Osteocyte (in vitro differentiated cells): ENCODE measurements around the gene TBCK. TPM values are rescaled to one million over a fixed set of nuclear protein-coding genes. Genes with fewer than 3 reads are reported as not detected.

ENCODE experiments used
- DNase-seq: peaks from one replicate; pipeline ENCODE4 v3.0.0; 2021; ENCODE audit warnings: mixed read lengths; ENCODE audit not compliant: unreplicated experiment; ENCODE audit errors: extremely low spot score
- H3K27ac Mint-ChIP-seq: one replicate; pipeline ENCODE4 v1.8.0; 2021; ENCODE audit warnings: mild to moderate bottlenecking, mixed read lengths; ENCODE audit not compliant: unreplicated experiment
- H3K27me3 Mint-ChIP-seq: one replicate; pipeline ENCODE4 v1.8.0; 2021; ENCODE audit warnings: mixed read lengths; ENCODE audit not compliant: unreplicated experiment
- H3K36me3 Mint-ChIP-seq: one replicate; pipeline ENCODE4 v1.8.0; 2021; ENCODE audit warnings: mixed read lengths; ENCODE audit not compliant: unreplicated experiment
- H3K4me1 Mint-ChIP-seq: one replicate; pipeline ENCODE4 v1.8.0; 2021; ENCODE audit warnings: mixed read lengths; ENCODE audit not compliant: unreplicated experiment
- H3K4me3 Mint-ChIP-seq: one replicate; pipeline ENCODE4 v1.8.0; 2021; ENCODE audit warnings: mild to moderate bottlenecking, moderate library complexity, mixed read lengths; ENCODE audit not compliant: unreplicated experiment
- H3K9me3 Mint-ChIP-seq: one replicate; pipeline ENCODE4 v1.8.0; 2021; ENCODE audit warnings: mixed read lengths; ENCODE audit not compliant: unreplicated experiment
- total RNA-seq: library from RNA; stranded (reverse); gene quantifications from 2 replicates; pipeline ENCODE4 v1.2.1, GENCODE V29; 2021
- TF ChIP-seq, protein P1 (sequence below): fragments of 200-600 bp; sonication (generic); IDR thresholded peaks from 2 replicates; pipeline ENCODE4 v1.5.0; 2021; ENCODE audit warnings: antibody characterized with exemption, mild to moderate bottlenecking, moderate library complexity

The TBCK gene
- total RNA-seq, 1 donor from 2014 or later = 49.9 TPM

DNA sequence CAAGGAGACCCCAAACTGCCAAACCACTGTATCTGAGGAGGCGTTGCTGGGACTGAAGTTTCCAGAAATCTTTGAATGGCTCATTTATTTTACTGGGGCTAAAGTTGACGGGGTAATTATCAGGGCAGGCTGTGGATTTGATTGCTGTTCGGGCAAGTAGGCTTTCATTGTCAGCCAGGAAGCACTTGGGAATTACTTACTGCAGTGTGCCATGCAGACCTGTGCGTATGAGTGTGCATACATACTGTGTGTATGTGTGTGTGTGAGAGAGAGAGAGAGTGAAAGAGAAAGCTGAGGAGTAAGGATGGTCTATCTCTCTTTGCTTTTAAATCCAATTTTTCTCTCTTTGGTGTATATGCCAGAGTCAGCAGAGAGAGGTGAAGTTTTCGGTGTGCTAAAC, 298.0 kb downstream of the TBCK start:
- Mint-ChIP-seq H3K27me3 (no peaks in the 10 kb centered on the region), H3K9me3 (peaks cover 22% of the 10 kb centered on the region), H3K27ac (no peak overlapping the region), H3K4me1 (no peaks in the 10 kb centered on the region), H3K4me3 (no peak overlapping the region), H3K36me3 (peaks cover 2% of the 10 kb centered on the region)
- DNase-seq = no peak
- TF ChIP-seq, protein P1, sequence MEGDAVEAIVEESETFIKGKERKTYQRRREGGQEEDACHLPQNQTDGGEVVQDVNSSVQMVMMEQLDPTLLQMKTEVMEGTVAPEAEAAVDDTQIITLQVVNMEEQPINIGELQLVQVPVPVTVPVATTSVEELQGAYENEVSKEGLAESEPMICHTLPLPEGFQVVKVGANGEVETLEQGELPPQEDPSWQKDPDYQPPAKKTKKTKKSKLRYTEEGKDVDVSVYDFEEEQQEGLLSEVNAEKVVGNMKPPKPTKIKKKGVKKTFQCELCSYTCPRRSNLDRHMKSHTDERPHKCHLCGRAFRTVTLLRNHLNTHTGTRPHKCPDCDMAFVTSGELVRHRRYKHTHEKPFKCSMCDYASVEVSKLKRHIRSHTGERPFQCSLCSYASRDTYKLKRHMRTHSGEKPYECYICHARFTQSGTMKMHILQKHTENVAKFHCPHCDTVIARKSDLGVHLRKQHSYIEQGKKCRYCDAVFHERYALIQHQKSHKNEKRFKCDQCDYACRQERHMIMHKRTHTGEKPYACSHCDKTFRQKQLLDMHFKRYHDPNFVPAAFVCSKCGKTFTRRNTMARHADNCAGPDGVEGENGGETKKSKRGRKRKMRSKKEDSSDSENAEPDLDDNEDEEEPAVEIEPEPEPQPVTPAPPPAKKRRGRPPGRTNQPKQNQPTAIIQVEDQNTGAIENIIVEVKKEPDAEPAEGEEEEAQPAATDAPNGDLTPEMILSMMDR = no peak

DNA sequence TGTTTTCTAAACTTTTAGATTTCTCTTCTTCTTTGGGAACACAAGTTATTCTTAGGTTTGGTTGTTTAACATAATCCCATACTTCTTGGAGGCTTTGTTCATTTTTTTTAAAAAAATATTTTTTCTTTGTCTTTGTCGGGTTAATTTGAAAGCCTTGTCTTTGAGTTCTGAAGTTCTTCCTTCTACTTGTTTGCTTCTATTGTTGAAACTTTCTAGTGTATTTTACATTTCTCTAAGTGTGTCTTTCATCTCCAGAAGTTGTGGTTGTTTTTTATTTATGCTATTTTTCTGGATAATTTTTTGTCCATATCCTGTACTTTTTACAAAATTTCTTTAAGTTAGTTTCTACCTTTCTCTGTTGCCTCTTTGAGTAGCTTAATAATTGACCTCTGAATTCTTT, 304.6 kb downstream of the TBCK start:
- no peak overlapping the region for H3K27ac Mint-ChIP-seq
- H3K27me3 Mint-ChIP-seq = peaks cover 8% of the 10 kb centered on the region
- H3K4me3 Mint-ChIP-seq = no peak overlapping the region
- peaks cover 6% of the 10 kb centered on the region for H3K36me3 Mint-ChIP-seq
- H3K9me3 Mint-ChIP-seq = peaks cover 54% of the 10 kb centered on the region
- TF ChIP-seq, protein P1 = no peak
- DNase-seq = no peak
- no peaks in the 10 kb centered on the region for H3K4me1 Mint-ChIP-seq

DNA sequence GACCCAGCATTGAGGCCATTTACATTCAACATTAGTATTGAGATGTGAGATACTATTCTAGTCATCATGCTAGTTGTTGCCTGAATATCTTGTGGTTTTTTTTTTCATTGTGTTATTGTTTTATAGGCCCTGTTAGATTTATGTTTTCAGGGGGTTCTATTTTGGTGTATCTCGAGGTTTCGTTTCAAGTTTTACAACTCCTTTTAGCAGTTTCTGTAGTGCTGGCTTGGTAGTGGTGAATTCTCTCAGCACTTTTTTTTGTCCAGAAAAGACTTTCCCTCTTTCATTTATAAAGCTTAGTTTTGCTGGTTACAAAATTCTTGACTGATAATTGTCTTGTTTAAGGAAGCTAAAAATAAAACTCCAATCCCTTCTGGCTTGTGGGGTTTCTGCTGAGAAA, 305.2 kb downstream of the TBCK start:
- Mint-ChIP-seq H3K27ac (no peak overlapping the region), H3K9me3 (peaks cover 54% of the 10 kb centered on the region)
- TF ChIP-seq, protein P1 = no peak

DNA sequence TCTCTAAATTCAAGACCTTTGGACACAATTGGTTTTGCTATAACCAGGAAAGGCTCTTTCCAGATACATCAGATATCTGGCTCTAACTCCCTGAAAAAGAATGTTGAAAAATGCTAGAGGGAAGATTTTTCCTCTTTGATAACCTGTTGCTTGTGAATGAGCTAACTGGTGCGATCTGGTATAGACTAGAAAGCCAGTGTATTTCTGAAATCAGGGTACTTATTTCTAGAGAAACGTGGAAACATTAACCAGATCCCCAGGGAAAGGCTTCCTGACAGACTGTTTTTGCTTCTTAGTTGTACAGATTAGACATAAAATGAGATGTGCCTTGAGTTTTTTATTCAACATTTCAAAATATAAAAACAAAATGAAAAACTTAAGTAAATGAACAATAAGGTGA, 313.0 kb downstream of the TBCK start:
- Mint-ChIP-seq H3K4me1 (no peaks in the 10 kb centered on the region), H3K4me3 (no peak overlapping the region), H3K9me3 (peaks cover 2% of the 10 kb centered on the region), H3K27ac (no peak overlapping the region), H3K27me3 (peaks cover 36% of the 10 kb centered on the region), H3K36me3 (no peaks in the 10 kb centered on the region)
- no peak for DNase-seq
- TF ChIP-seq, protein P1 = no peak

More for the DNA sequence above, 305.2 kb downstream of the TBCK start:
- peaks cover 8% of the 10 kb centered on the region for H3K27me3 Mint-ChIP-seq
- H3K36me3 Mint-ChIP-seq = peaks cover 6% of the 10 kb centered on the region
- no peak overlapping the region for H3K4me3 Mint-ChIP-seq
- no peak for DNase-seq
- H3K4me1 Mint-ChIP-seq = no peaks in the 10 kb centered on the region

DNA sequence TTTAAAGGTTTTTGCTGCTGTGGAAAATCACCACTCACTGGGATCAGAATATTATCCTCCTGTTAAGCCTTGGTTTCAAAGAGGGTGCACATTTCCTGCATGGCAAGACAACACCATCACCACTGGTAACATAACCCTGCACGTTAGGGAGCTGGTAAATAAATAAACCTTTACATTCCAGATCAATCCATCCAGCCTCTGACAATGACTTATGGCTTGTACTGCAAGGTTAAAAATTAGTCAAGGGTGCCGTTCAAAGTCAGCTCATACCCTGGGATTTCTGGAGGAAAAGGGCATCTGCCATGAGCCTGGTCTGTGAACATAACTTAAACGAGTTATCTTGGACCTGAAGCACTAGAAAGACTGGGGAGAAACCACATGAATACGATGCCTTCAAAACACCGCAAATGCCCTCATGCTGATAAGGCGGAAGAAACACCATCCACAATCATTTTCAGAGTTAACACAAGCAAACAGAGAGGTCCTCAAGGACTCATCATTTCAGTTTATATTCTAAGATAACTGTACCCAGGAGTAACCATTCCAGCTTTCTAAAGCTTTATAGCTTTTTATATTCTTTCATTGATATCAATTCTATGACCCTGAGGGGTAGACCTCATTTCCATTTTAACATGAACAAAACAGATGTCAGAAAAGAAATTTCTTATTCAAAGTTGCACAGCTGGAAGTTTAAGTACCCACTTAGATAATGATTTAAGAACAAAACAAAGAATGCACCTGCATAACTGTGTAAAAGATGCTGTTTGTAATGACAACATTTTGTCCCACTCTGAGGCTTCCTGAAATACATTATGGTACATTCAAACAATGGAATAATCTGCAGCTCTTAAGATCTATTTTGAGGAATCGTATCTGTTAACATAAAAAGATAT, 317.6 kb downstream of the TBCK start:
- H3K36me3 Mint-ChIP-seq = no peaks in the 10 kb centered on the region
- no peak overlapping the region for H3K4me3 Mint-ChIP-seq
- TF ChIP-seq, protein P1 = no peak
- H3K9me3 Mint-ChIP-seq = no peaks in the 10 kb centered on the region
- peaks cover 36% of the 10 kb centered on the region for H3K27me3 Mint-ChIP-seq
- no peak for DNase-seq
- no peaks in the 10 kb centered on the region for H3K4me1 Mint-ChIP-seq
- no peak overlapping the region for H3K27ac Mint-ChIP-seq
